ENCODE results near the gene RASSF10.

GRCh38 chr11:13052130-13052571, 43.0 kb downstream of the RASSF10 start:
- TF ChIP-seq CTCF (IDR thresholded peaks at IDR 0.05): no peak
- no peak for TF ChIP-seq EP300 (IDR thresholded peaks at IDR 0.05)
- TF ChIP-seq POLR2A (IDR thresholded peaks at IDR 0.05): no peak
